ENCODE measurements around the gene ANKRD60. TPM values are rescaled to one million over a fixed set of nuclear protein-coding genes. Genes with fewer than 3 reads are reported as not detected.

Gene ANKRD60
- total and polyA plus RNA-seq, 2 donors (not counting 1 experiment from before 2014, with no cell fraction given), result 0.27 TPM; not detected in 1

- ChIA-PET POLR2A (no interaction called here), CTCF (interaction anchor here (0.6 to 2.2 kb wide), 4 partner anchors 9 to 976 kb away, joined by 3 to 12 read pairs (median 4); partner anchors contain the start of gene STX16)
- Histone ChIP-seq H3K4me3 (ENCODE audit: control extremely low read depth in 1 of 5, extremely low read depth in 1 of 5, insufficient read depth in 1 of 5, low read depth in 2 of 5, low read length in 4 of 5) (no peak overlapping the region), H2AFZ (ENCODE audit: insufficient read depth, low read depth, low read length, poor library complexity, severe bottlenecking) (no peak overlapping the region), H3K9me3 (ENCODE audit: control extremely low read depth in 1 of 3, control insufficient read depth in 2 of 3, insufficient read depth in 1 of 3, low read length in 2 of 3) (no peaks in the 10 kb centered on the region), H3K79me2 (ENCODE audit: control insufficient read depth, insufficient read depth, low read length) (no peaks in the 10 kb centered on the region), H3K27ac (ENCODE audit: low read length in 2 of 2) (no peak overlapping the region), H3K4me1 (ENCODE audit: control insufficient read depth in 2 of 2, insufficient read depth in 2 of 2, low read length in 2 of 2) (no peaks in the 10 kb centered on the region), H3K27me3 (replicated peaks in 1 of 4; ENCODE audit: control extremely low read depth in 1 of 4, control insufficient read depth in 3 of 4, insufficient read depth in 4 of 4, low read length in 3 of 4) (no peaks in the 10 kb centered on the region), H3K4me2 (replicated peaks; ENCODE audit: low read depth, low read length, poor library complexity, severe bottlenecking) (no peak overlapping the region), H3K36me3 (replicated peaks in 1 of 2; ENCODE audit: control extremely low read depth in 1 of 2, control insufficient read depth in 1 of 2, extremely low read depth in 1 of 2, insufficient read depth in 2 of 2, low read length in 1 of 2) (peaks cover 33 to 87% of the 10 kb centered on the region in 2 experiments), H4K20me1 (ENCODE audit: control insufficient read depth, insufficient read depth, low read length, poor library complexity, severe bottlenecking) (peaks cover 3% of the 10 kb centered on the region), H3K9ac (ENCODE audit: low read length) (no peak overlapping the region)
- Mint-ChIP-seq H3K4me3 (no peak overlapping the region), H3K27me3 (no peaks in the 10 kb centered on the region), H3K4me1 (no peaks in the 10 kb centered on the region), H3K9me3 (ENCODE audit: insufficient read depth) (no peaks in the 10 kb centered on the region), H3K27ac (no peak overlapping the region)
- intact Hi-C loops (cut with micrococcal nuclease), result no loop called here
- DNase-seq (no peak), ATAC-seq (ENCODE audit: low read depth) (no peak)
- TF ChIP-seq, protein P1, sequence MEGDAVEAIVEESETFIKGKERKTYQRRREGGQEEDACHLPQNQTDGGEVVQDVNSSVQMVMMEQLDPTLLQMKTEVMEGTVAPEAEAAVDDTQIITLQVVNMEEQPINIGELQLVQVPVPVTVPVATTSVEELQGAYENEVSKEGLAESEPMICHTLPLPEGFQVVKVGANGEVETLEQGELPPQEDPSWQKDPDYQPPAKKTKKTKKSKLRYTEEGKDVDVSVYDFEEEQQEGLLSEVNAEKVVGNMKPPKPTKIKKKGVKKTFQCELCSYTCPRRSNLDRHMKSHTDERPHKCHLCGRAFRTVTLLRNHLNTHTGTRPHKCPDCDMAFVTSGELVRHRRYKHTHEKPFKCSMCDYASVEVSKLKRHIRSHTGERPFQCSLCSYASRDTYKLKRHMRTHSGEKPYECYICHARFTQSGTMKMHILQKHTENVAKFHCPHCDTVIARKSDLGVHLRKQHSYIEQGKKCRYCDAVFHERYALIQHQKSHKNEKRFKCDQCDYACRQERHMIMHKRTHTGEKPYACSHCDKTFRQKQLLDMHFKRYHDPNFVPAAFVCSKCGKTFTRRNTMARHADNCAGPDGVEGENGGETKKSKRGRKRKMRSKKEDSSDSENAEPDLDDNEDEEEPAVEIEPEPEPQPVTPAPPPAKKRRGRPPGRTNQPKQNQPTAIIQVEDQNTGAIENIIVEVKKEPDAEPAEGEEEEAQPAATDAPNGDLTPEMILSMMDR (IDR thresholded peaks at IDR 0.05), result no peak
- TF ChIP-seq EZH2 (IDR thresholded peaks at IDR 0.05; ENCODE audit: borderline replicate concordance, insufficient read depth, low read depth, low read length, poor library complexity, severe bottlenecking), result no peak
- over 99% methylated on average over 8 of the region's 8 CpGs for WGBS (ENCODE audit: insufficient coverage)
Observed at GRCh38 chr20:58245931-58246330, 17.5 kb upstream of the ANKRD60 start.

DNA sequence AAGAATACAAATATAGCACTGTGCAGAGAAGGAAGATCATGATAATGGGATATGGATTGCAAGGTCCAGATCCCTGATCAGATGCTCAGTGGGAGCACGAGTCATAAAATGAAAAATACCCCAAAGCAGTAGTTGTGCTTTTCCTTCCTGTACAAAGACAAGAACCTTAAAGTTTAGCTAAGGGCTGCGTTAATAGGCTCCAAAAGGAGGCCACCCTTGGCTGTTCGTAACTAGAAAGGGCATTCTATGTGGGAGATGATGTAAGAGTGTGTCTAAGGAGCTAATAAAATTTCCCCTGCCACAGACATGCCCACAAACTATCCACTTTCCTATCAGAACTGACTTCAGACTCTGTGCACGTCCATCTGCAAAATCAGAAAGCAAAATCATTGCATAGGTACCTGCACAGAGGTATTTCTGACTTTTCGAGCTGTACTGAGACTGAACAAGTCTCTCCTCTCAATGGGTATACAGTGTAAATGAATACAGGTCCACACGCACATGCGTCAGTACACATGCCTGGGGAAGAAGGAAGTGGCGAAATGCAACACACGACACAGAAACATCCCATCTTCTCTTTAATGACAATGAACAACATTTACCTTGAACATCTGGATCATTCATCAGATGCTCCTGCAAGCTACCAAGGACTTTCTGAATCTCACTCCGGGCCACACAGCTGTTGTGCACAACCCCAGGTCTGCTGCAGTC lies 16.9 kb upstream of the ANKRD60 start:
- H3K9me3 ChIP-seq (ENCODE audit: control extremely low read depth in 1 of 3, control insufficient read depth in 2 of 3, insufficient read depth in 1 of 3, low read length in 2 of 3), result no peaks in the 10 kb centered on the region
- H3K4me3 ChIP-seq (ENCODE audit: control extremely low read depth in 1 of 5, extremely low read depth in 1 of 5, insufficient read depth in 1 of 5, low read depth in 2 of 5, low read length in 4 of 5), result no peak overlapping the region
- H3K27ac Mint-ChIP-seq, result no peak overlapping the region
- DNase-seq (no peak), ATAC-seq (ENCODE audit: low read depth) (no peak)
- H3K27me3 Mint-ChIP-seq, result no peaks in the 10 kb centered on the region
- 100% methylated on average over 3 of the region's 10 CpGs for WGBS (ENCODE audit: insufficient coverage)
- CTCF ChIA-PET, result interaction anchor here (0.6 to 2.4 kb wide), 5 partner anchors 8 to 976 kb away, joined by 3 to 12 read pairs (median 5); partner anchors contain the start of gene STX16
- no peaks in the 10 kb centered on the region for H3K4me1 Mint-ChIP-seq
- H3K4me1 ChIP-seq (ENCODE audit: control insufficient read depth in 2 of 2, insufficient read depth in 2 of 2, low read length in 2 of 2), result no peaks in the 10 kb centered on the region
- no peak for TF ChIP-seq EZH2 (IDR thresholded peaks at IDR 0.05; ENCODE audit: borderline replicate concordance, insufficient read depth, low read depth, low read length, poor library complexity, severe bottlenecking)
- TF ChIP-seq, protein P1 (IDR thresholded peaks at IDR 0.05), result no peak
- no peak overlapping the region for H3K4me2 ChIP-seq (replicated peaks; ENCODE audit: low read depth, low read length, poor library complexity, severe bottlenecking)
- H3K27me3 ChIP-seq (replicated peaks in 1 of 4; ENCODE audit: control extremely low read depth in 1 of 4, control insufficient read depth in 3 of 4, insufficient read depth in 4 of 4, low read length in 3 of 4), result no peaks in the 10 kb centered on the region
- H4K20me1 ChIP-seq (ENCODE audit: control insufficient read depth, insufficient read depth, low read length, poor library complexity, severe bottlenecking), result no peaks in the 10 kb centered on the region
- H3K9ac ChIP-seq (ENCODE audit: low read length), result no peak overlapping the region
- H3K4me3 Mint-ChIP-seq, result no peak overlapping the region
- peaks cover 29 to 81% of the 10 kb centered on the region in 2 experiments for H3K36me3 ChIP-seq (replicated peaks in 1 of 2; ENCODE audit: control extremely low read depth in 1 of 2, control insufficient read depth in 1 of 2, extremely low read depth in 1 of 2, insufficient read depth in 2 of 2, low read length in 1 of 2)
- no peak overlapping the region for H3K27ac ChIP-seq (ENCODE audit: low read length in 2 of 2)
- intact Hi-C loops (cut with micrococcal nuclease), result no loop called here
- no peaks in the 10 kb centered on the region for H3K9me3 Mint-ChIP-seq (ENCODE audit: insufficient read depth)
- POLR2A ChIA-PET, result interaction anchor here (0.5 kb wide), 1 partner anchor 443 kb away, joined by 4 read pairs; no protein-coding TSS in a partner anchor
- no peaks in the 10 kb centered on the region for H3K79me2 ChIP-seq (ENCODE audit: control insufficient read depth, insufficient read depth, low read length)
- H2AFZ ChIP-seq (ENCODE audit: insufficient read depth, low read depth, low read length, poor library complexity, severe bottlenecking), result no peak overlapping the region

All from B cell (primary cell).